Common myeloid progenitor, CD34-positive (primary cell): ENCODE measurements around the gene GON7.
A peak's percentile ranks its signal among the peaks of the same experiment; 100 is the strongest.
"Not testable (repeated sequence)": the region's sequence is repeated elsewhere in the genome, so short reads cannot be mapped to it uniquely, and the experiment has no call there.

Experiments
- CTCF ChIA-PET: fragments of 350-600 bp; sonication (Branson Sonifier 250); formaldehyde crosslinking; loops from one replicate; lab custom pipeline; 2021; ENCODE audit warnings: antibody characterized with exemption; lab: Charles Lee
- POLR2A ChIA-PET: fragments of 350-600 bp; sonication (Branson Sonifier 250); formaldehyde crosslinking; loops from one replicate; lab custom pipeline; 2021; ENCODE audit warnings: antibody characterized with exemption; lab: Charles Lee
- DNase-seq, 3 donors: peaks; one replicate each; pipeline versions ENCODE4 v3.0.0 to v3.0.0-alpha.2; 2013
- H3K27ac ChIP-seq, 2 experiments: 1 replicate in 1 of 2; 2 replicates in 1 of 2; pipeline ENCODE4 v1.7.0; 2013; ENCODE audit warnings: inconsistent platforms in 2 of 2, low read length in 2 of 2, mild to moderate bottlenecking in 2 of 2, low read depth in 1 of 2, moderate library complexity in 1 of 2; ENCODE audit not compliant: severe bottlenecking in 2 of 2, insufficient read depth in 1 of 2, poor library complexity in 1 of 2
- H3K27me3 ChIP-seq, 5 experiments: replicated peaks in 2 of 5; 1 replicate in 3 of 5; 2 replicates in 2 of 5; pipeline versions ENCODE4 v1.6.1 to v1.7.0; 2013; ENCODE audit warnings: low read length in 4 of 5, mild to moderate bottlenecking in 2 of 5, moderate library complexity in 2 of 5, inconsistent platforms in 1 of 5; ENCODE audit not compliant: insufficient read depth in 5 of 5, control insufficient read depth in 4 of 5
- H3K36me3 ChIP-seq, 4 experiments: 1 replicate in 2 of 4; 2 replicates in 2 of 4; pipeline versions ENCODE4 v1.6.1 to v1.7.0; 2013; ENCODE audit warnings: low read length in 3 of 4, control low read depth in 1 of 4, mild to moderate bottlenecking in 1 of 4; ENCODE audit not compliant: control insufficient read depth in 4 of 4, insufficient read depth in 4 of 4
- H3K4me1 ChIP-seq, 4 experiments: 1 replicate in 3 of 4; 2 replicates in 1 of 4; pipeline versions ENCODE4 v1.6.1 to v1.7.1; 2013; ENCODE audit warnings: low read length in 3 of 4, mild to moderate bottlenecking in 3 of 4, control low read depth in 1 of 4, inconsistent platforms in 1 of 4, moderate library complexity in 1 of 4; ENCODE audit not compliant: control insufficient read depth in 4 of 4, insufficient read depth in 4 of 4; ENCODE audit errors: control extremely low read depth in 1 of 4
- H3K4me3 ChIP-seq, 7 experiments: 1 replicate in 4 of 7; 2 replicates in 3 of 7; pipeline versions ENCODE4 v1.5.1 to v1.7.0; 2013; ENCODE audit warnings: mild to moderate bottlenecking in 7 of 7, low read length in 6 of 7, moderate library complexity in 6 of 7, inconsistent platforms in 2 of 7, low read depth in 2 of 7, control low read depth in 1 of 7; ENCODE audit not compliant: insufficient read depth in 4 of 7, control insufficient read depth in 1 of 7; ENCODE audit errors: extremely low read depth in 1 of 7
- H3K9me3 ChIP-seq, 5 experiments: 1 replicate in 4 of 5; 2 replicates in 1 of 5; pipeline versions ENCODE4 v1.6.1 to v1.7.1; 2013; ENCODE audit warnings: low read length in 4 of 5, mild to moderate bottlenecking in 2 of 5, inconsistent platforms in 1 of 5, low read depth in 1 of 5, moderate library complexity in 1 of 5; ENCODE audit not compliant: control insufficient read depth in 4 of 5, insufficient read depth in 2 of 5; ENCODE audit errors: control extremely low read depth in 1 of 5
- WGBS: methylation state at CpG from one replicate; pipeline ENCODE4 v1.1.5; 2013; ENCODE audit not compliant: insufficient coverage; 5-methylcytosine and 5-hydroxymethylcytosine counted together

GON7 gene

DNA sequence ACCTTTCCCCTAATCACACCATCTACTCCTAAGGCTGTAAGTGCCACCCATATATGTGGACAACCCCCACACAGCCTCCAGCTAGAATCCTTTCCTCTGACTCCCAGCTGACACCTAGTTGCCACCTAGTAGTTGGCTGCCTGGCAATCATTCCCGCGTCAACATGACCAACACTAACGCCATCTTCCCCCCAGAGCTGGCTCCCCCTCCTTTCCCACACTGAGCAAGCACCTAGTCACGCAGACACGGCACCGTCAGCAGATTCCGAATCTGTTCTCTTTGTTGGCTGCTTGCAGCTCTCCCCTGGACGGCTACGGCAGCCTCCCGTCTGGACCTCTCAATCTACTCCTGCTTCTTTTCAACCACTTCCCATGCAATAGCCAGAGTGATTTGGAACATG lies 27.9 kb upstream of the GON7 start:
- no peaks in the 10 kb centered on the region for H3K9me3 ChIP-seq
- H3K4me3 ChIP-seq, result no peak overlapping the region
- H3K27me3 ChIP-seq, result peaks cover 0 to 23% (median 6%) of the 10 kb centered on the region in 5 experiments
- peaks cover 0 to 2% (median 0%) of the 10 kb centered on the region in 4 experiments for H3K36me3 ChIP-seq
- peak in 1 of 3 donors; percentile 13 for DNase-seq
- H3K4me1 ChIP-seq, result peaks cover 0 to 14% (median 8%) of the 10 kb centered on the region in 4 experiments
- CTCF ChIA-PET, result interaction anchor here (2.6 kb wide), 1 partner anchor 312 kb away, joined by 7 read pairs; no protein-coding TSS in a partner anchor
- POLR2A ChIA-PET, result no interaction called here
- H3K27ac ChIP-seq, result no peak overlapping the region
- 61% methylated on average over 10 of the region's 10 CpGs for WGBS

DNA sequence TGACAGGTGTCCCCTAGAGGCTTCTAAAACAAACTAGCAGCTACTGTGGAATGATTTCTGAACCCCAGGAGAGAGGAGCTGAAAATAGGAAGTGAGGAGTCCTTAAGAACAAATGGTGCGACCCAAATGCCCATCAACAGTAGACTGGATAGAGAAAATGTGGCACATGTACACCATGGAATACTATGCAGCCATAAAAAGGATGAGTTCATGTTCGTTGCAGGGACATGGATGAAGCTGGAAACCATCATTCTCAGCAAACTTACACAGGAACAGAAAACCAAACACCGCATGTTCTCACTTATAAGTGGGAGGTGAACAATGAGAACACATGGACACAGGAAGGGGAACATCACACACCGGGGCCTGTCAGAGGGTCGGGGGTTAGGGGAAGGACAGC lies 26.2 kb upstream of the GON7 start:
- H3K27me3 ChIP-seq, result peaks cover 0 to 23% (median 6%) of the 10 kb centered on the region in 5 experiments
- H3K4me3 ChIP-seq, H3K9me3 ChIP-seq, POLR2A ChIA-PET, DNase-seq, H3K27ac ChIP-seq: not testable (repeated sequence)
- peaks cover 0 to 11% (median 4%) of the 10 kb centered on the region in 4 experiments for H3K36me3 ChIP-seq
- 95% methylated on average over 3 of the region's 5 CpGs for WGBS
- CTCF ChIA-PET, result interaction anchor here (1.1 to 1.5 kb wide), 6 partner anchors 14 to 387 kb away, joined by 3 to 4 read pairs (median 3); no protein-coding TSS in a partner anchor
- H3K4me1 ChIP-seq, result peaks cover 0 to 14% (median 8%) of the 10 kb centered on the region in 4 experiments

DNA sequence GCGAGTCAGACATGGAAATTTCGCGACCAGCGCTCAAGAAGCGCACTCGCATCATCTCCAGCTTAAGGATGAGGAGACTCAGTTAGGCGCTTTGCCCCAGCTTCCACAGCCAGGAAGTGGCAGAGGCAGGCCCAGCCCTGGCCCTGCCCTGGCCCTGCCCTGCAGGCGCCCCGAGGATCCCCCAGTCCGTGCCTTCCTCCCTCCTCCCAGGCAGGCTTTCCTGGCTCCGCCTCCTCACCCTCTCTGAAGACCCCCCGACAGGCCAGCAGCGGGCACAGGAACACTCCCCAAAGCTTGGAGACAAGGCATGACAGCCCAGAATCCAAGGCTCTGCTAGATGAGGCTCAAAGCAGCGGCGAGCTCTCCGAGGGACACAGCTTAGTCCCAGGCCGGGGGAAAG lies 25.3 kb upstream of the GON7 start:
- peak overlapping the region in 3 of 7 experiments; percentile 64 to 67 (median 66) for H3K4me3 ChIP-seq
- no peaks in the 10 kb centered on the region for H3K9me3 ChIP-seq
- peaks cover 0 to 14% (median 8%) of the 10 kb centered on the region in 4 experiments for H3K4me1 ChIP-seq
- H3K36me3 ChIP-seq, result peaks cover 4 to 20% (median 12%) of the 10 kb centered on the region in 4 experiments
- peaks cover 0 to 23% (median 6%) of the 10 kb centered on the region in 5 experiments for H3K27me3 ChIP-seq
- CTCF ChIA-PET, result interaction anchor here (1.1 to 1.2 kb wide), 2 partner anchors 54 to 65 kb away, joined by 3 read pairs; no protein-coding TSS in a partner anchor
- 66% methylated on average over 16 of the region's 17 CpGs for WGBS
- DNase-seq, result no peak
- no peak overlapping the region for H3K27ac ChIP-seq
- POLR2A ChIA-PET, result no interaction called here

DNA sequence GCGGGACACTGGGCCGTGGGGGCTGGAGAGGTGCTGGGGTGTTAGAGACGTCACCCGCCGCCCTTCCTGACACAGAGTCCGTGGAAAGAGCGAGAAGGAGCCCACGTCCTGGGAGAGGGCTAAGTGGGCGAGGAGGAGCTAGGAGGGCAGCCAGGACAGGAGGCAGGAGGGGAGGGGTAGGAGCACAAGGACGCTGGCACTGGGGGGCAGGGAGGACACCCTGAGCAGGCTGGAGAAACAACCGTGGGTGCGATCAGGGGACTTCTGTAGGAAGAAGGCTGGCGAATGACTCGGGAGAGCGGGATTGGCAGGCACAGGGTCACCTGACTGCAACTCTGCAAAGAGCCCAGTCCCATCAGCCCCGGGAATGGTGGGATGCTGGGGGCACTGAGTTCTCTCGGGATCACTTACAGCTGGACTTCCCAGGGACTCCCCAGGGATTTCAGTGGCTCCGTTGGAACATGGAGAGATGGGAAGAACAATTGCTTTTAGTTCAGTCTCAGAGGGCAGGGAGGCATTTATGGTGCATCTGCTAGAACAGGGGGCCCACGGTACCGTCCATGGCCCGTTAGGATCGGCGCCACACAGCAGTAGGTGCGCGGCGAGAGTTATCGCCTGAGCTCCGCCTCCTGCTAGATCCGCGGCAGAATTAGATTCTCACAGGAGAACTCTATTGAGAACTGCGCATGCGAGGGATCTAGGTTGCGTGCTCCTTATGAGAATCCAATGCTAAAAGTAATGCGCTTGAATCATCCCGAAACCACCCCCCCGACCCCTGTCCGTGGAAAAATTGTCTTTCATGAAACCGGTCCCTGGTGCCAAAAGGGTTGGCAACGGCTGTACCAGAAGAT lies 24.5 kb upstream of the GON7 start:
- POLR2A ChIA-PET, result no interaction called here

DNA sequence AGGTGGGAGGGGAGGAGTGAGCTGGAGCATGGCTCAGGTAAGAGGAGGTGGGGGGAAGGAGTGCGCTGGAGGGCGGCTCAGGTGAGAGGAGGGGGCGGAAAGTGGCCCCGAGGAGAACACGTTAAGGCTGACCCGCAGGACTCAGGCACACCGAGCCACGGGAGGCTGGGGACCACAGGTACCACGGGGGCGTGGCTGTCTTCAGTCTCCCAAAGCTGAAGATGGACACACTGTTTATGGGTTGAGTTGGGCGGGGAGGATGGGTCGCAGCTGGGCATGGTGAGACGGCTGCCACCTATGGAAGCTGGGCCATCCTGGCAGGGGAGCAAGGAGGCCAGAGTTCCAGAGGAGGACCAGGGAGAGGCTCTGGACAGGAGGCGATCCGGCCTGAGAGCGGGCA lies 23.7 kb upstream of the GON7 start:
- Histone ChIP-seq H3K36me3 (peaks cover 7 to 29% (median 21%) of the 10 kb centered on the region in 4 experiments), H3K4me1 (peaks cover 0 to 14% (median 8%) of the 10 kb centered on the region in 4 experiments), H3K9me3 (no peaks in the 10 kb centered on the region), H3K27me3 (peaks cover 0 to 23% (median 6%) of the 10 kb centered on the region in 5 experiments), H3K27ac (no peak overlapping the region), H3K4me3 (no peak overlapping the region)
- no peak for DNase-seq
- ChIA-PET POLR2A (no interaction called here), CTCF (no interaction called here)
- WGBS, result 98% methylated on average over 15 of the region's 16 CpGs

More for the DNA sequence above, 24.5 kb upstream of the GON7 start:
- Histone ChIP-seq H3K27ac (no peak overlapping the region), H3K27me3 (peaks cover 0 to 23% (median 6%) of the 10 kb centered on the region in 5 experiments), H3K36me3 (peaks cover 7 to 25% (median 15%) of the 10 kb centered on the region in 4 experiments), H3K9me3 (no peaks in the 10 kb centered on the region), H3K4me1 (peaks cover 0 to 14% (median 8%) of the 10 kb centered on the region in 4 experiments), H3K4me3 (peak overlapping the region; percentile 1 to 67 (median 49))
- DNase-seq, result peak in 2 of 3 donors; percentile 14 to 21
- CTCF ChIA-PET, result no interaction called here
- 47% methylated on average over 39 of the region's 39 CpGs for WGBS

DNA sequence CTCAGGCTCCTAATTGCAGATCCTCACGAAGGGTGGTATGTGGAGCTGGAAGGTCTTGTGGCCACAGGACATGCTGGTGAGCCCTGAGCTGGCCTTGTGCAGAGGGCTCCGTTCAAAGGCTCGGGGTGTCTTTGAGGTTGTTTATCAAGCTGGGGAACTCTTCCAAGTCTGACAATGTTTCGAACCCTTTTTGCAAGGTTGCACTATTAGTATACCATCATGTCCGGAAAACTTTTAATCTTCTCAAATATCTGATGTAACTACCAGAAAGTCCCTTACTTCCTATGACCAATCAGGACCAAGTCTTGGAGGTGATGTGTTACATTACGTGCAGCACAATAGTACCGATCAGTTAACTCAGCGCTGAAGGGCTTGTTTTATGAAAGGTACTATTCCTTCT lies 21.7 kb upstream of the GON7 start:
- Histone ChIP-seq H3K4me1 (peaks cover 0 to 14% (median 8%) of the 10 kb centered on the region in 4 experiments), H3K9me3 (no peaks in the 10 kb centered on the region), H3K4me3 (no peak overlapping the region), H3K27ac (no peak overlapping the region), H3K27me3 (peaks cover 0 to 17% (median 4%) of the 10 kb centered on the region in 5 experiments), H3K36me3 (peaks cover 7 to 42% (median 30%) of the 10 kb centered on the region in 4 experiments)
- ChIA-PET POLR2A (no interaction called here), CTCF (no interaction called here)
- no peak for DNase-seq
- WGBS, result 100% methylated on average over 5 of the region's 8 CpGs

DNA sequence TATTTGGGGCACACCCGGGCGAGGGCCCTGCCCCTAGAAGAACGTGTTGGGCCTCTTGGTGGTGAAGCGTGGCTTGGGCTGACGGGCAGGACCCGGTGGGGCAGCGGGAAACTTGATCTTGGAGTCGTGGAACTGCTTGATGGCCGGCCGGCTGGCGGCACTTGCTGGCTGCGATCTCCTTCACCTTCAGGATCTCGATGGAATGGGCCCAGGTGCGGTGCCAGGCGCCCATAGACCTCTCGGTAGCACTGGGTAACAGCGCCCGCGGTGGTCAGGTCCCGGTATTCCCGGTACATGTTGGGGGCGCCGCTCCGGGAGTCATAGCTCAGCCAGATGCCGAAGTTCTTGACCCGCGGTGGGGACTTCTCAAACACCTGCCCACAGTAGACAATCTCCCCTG lies 16.7 kb upstream of the GON7 start:
- Histone ChIP-seq H3K27ac (no peak overlapping the region), H3K36me3 (peaks cover 7 to 61% (median 45%) of the 10 kb centered on the region in 4 experiments)

More for the DNA sequence above, 16.7 kb upstream of the GON7 start:
- no peak for DNase-seq
- Histone ChIP-seq H3K9me3 (no peaks in the 10 kb centered on the region), H3K27me3 (no peaks in the 10 kb centered on the region), H3K4me3 (no peak overlapping the region), H3K4me1 (no peaks in the 10 kb centered on the region)
- ChIA-PET POLR2A (no interaction called here), CTCF (interaction anchor here (1.2 kb wide), 1 partner anchor 109 kb away, joined by 3 read pairs; no protein-coding TSS in a partner anchor)
- WGBS, result 97% methylated on average over 25 of the region's 27 CpGs
